ENCODE data around the gene RNF112. TPM values are rescaled to one million over a fixed set of nuclear protein-coding genes. Genes with fewer than 3 reads are reported as not detected.

Gene RNF112
- total and polyA plus RNA-seq, 5 experiments from 2014 or later = 0.22 to 2.2 (median 1.3) TPM; not detected in 2

GRCh38 chr17:19385521-19385983 lies 25.5 kb upstream of the RNF112 start:
- peak overlapping the region in 1 of 10 donors; percentile 50 for H3K27ac Mint-ChIP-seq
- H3K4me3 Mint-ChIP-seq = no peak overlapping the region
- no peaks in the 10 kb centered on the region for H3K9me3 Mint-ChIP-seq
- H3K36me3 Mint-ChIP-seq = peaks cover 0 to 20% (median 6%) of the 10 kb centered on the region in 3 donors
- POLR2A ChIA-PET = no interaction called here
- H3K27me3 Mint-ChIP-seq = peaks cover 0 to 8% (median 2%) of the 10 kb centered on the region in 5 donors
- DNase-seq (no peak), ATAC-seq (no peak)
- peaks cover 11 to 20% (median 17%) of the 10 kb centered on the region in 4 donors for H3K4me1 Mint-ChIP-seq

GRCh38 chr17:19386051-19386929 lies 24.7 kb upstream of the RNF112 start:
- POLR2A ChIA-PET = interaction anchor here (0.9 kb wide), 1 partner anchor 8 kb away, joined by 4 read pairs; the partner anchor contains the start of gene MAPK7

DNA sequence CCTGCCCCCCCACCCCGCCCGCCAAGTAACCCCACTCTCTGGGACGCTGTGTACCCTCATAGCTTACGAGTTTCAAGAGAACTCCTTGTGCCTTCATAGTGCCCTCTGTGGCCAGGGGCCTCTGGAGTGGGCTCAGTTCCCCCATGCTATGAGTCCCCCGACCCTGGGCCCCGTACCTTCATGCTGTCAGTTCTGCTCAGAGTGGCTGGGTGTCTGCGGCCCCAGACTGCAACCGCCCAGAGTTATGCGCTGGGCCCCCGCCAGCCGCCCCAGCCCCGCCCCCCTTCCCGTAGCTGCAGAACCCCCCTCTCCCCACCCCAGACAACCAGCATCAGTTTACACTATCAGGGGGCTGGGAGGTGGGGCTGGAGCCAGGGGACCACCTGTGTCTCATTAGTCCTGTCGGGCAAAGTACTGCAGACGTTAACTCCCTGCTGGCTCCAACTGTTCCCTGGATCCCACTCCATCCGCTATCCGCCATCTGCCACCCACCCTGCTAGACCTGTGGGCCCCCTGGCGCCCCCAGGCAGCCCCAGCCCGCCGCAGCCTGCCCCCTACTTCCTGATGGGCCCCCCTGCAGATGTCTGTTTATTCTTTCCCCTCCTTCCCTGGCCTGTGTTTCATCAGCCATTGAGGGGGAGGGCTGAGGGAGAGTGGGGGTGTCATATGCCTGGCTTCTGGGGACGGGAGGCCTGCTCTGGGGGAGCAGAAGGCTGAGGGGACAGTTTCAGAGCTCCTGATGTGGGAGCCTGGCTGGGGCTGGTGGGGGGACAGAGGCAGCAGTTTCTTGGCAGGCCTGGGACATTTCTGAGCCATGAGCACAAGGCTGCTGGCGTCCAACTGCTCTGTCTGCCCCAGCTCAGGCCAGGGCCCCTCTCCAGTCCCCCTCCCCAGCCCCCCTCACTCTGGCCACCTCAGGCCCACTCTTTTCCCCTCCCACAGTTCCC lies 23.8 kb upstream of the RNF112 start, which contains the start of gene MFAP4:
Gene MFAP4 (minus strand): TSS at position 217 of the 947 bp plus-strand sequence. CDS start 35 bp downstream, at position 182.
- POLR2A ChIA-PET = interaction anchor here (0.9 kb wide), 1 partner anchor 9 kb away, joined by 4 read pairs; the partner anchor contains the start of gene MAPK7
- DNase-seq = no peak
- ATAC-seq = peak in 1 of 2 donors; percentile 27
- Mint-ChIP-seq H3K4me3 (peak within 1 kb of the TSS in 3 of 10 donors; percentile 1 to 51 (median 5)), H3K4me1 (peaks cover 10 to 20% (median 17%) of the 10 kb centered on the region in 4 donors), H3K36me3 (peaks cover 0 to 8% (median 0%) of the 10 kb centered on the region in 3 donors), H3K9me3 (no peaks in the 10 kb centered on the region), H3K27me3 (peaks cover 0 to 8% (median 2%) of the 10 kb centered on the region in 5 donors), H3K27ac (peak within 1 kb of the TSS in 3 of 10 donors; percentile 67 to 77 (median 69))

More at GRCh38 chr17:19386051-19386929, 24.7 kb upstream of the RNF112 start:
- H3K4me3 Mint-ChIP-seq = no peak overlapping the region
- peaks cover 0 to 13% (median under 1%) of the 10 kb centered on the region in 3 donors for H3K36me3 Mint-ChIP-seq
- H3K27ac Mint-ChIP-seq = no peak overlapping the region
- peaks cover 11 to 20% (median 17%) of the 10 kb centered on the region in 4 donors for H3K4me1 Mint-ChIP-seq
- ATAC-seq (no peak), DNase-seq (no peak)
- H3K9me3 Mint-ChIP-seq = no peaks in the 10 kb centered on the region
- H3K27me3 Mint-ChIP-seq = peaks cover 0 to 8% (median 2%) of the 10 kb centered on the region in 5 donors

DNA sequence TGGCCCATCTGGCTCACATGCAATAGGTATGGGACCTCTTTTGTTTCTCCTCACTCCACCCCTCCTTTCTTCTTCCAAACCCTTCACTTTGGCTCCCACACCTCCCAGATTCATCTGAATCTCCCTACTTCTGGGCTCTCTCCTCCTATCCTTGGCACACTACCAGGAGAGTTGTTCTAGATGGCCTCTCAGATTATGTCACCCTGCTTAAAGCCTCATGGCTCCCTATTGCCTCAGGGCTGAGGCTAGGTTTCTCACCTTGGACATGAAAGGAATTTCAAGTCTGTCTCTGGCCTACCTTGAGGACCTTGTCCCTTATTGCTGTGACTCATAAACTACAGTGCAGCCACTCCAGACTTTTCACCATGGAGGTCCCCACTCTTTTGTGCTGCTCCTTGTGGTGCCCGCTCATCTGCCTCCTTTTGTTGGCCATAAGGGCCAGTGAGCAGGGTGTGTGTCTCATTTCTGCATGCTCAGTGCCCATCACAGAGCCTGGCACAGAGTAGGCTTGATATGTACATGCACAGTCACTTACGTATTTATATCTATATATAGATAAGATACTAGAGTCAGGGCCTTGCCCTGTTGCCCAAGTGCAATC lies 23.0 kb upstream of the RNF112 start:
- Mint-ChIP-seq H3K4me1 (peaks cover 9 to 20% (median 17%) of the 10 kb centered on the region in 4 donors), H3K4me3 (peak overlapping the region in 1 of 10 donors; percentile 1), H3K27ac (peak overlapping the region in 3 of 10 donors; percentile 67 to 77 (median 69)), H3K9me3 (no peaks in the 10 kb centered on the region), H3K27me3 (peaks cover 0 to 13% (median 2%) of the 10 kb centered on the region in 5 donors), H3K36me3 (peaks cover 0 to 6% (median 0%) of the 10 kb centered on the region in 3 donors)
- ATAC-seq (no peak), DNase-seq (no peak)
- POLR2A ChIA-PET = no interaction called here

DNA sequence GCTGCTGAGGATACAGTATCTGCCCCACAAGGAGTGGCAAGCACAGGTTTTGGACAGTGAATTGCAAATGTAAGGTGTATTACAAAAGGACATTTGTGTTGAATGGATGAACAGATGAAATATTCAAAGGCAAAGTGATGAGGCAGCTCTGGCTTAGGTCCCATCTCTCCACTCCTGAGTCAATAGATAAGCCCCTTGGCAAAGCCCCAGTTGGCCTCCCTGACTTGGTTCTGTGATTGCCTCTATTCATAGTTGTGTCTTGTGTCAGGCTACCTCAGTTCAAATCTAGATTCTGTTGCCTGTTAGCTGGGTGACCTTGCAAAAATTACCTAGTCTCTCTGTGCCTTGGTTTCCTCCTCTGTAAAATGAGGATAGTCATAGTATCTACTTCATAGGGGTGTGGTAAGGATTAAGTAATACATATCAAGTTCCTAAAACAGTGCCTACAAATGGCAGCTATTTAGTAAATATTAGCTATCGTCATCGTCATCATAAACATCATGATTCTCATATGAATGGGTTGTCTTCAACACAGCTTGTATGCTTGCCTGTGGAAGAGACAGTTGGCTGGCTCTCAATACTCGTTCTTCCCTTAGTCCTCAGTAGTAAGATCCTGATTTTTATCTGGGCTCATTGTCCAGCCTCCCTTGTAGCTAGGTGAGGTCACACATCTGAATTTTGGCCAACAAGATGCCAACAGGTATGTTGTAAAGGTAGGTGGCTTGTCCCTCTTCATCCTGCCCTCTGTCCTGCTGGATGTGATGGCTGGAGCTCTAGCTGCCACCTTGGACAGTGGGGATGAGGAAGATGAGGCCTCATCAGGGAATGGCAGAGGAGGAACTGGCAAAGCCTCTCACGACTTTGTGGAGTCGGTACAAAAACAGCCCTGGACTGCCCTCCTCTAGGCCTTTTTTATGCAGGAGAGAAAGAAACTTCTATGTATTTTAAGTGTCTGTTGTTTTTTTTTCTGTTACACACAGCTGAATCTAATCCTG lies 21.9 kb upstream of the RNF112 start:
- no peak for DNase-seq
- Mint-ChIP-seq H3K9me3 (no peaks in the 10 kb centered on the region), H3K27ac (no peak overlapping the region), H3K27me3 (peaks cover 0 to 13% (median 2%) of the 10 kb centered on the region in 5 donors), H3K36me3 (peaks cover 0 to 5% (median 0%) of the 10 kb centered on the region in 3 donors), H3K4me1 (peaks cover 7 to 19% (median 16%) of the 10 kb centered on the region in 4 donors), H3K4me3 (no peak overlapping the region)
- POLR2A ChIA-PET = interaction anchor here (0.6 kb wide), 1 partner anchor 11 kb away, joined by 3 read pairs; the partner anchor contains the start of gene MAPK7
- no peak for ATAC-seq

- POLR2A ChIA-PET = no interaction called here
- Mint-ChIP-seq H3K4me1 (peaks cover 2 to 13% (median 10%) of the 10 kb centered on the region in 4 donors), H3K36me3 (no peaks in the 10 kb centered on the region), H3K4me3 (no peak overlapping the region), H3K9me3 (no peaks in the 10 kb centered on the region), H3K27ac (no peak overlapping the region), H3K27me3 (peaks cover 0 to 13% (median 2%) of the 10 kb centered on the region in 5 donors)
- no peak for DNase-seq
- no peak for ATAC-seq
Observed at GRCh38 chr17:19390951-19391350, 20.1 kb upstream of the RNF112 start.

- Mint-ChIP-seq H3K4me3 (no peak overlapping the region), H3K27me3 (peaks cover 0 to 13% (median 2%) of the 10 kb centered on the region in 5 donors), H3K27ac (no peak overlapping the region), H3K4me1 (peaks cover 2 to 13% (median 8%) of the 10 kb centered on the region in 4 donors), H3K36me3 (no peaks in the 10 kb centered on the region), H3K9me3 (no peaks in the 10 kb centered on the region)
- POLR2A ChIA-PET = no interaction called here
- DNase-seq (no peak), ATAC-seq (no peak)
Observed at GRCh38 chr17:19391432-19391831, 19.6 kb upstream of the RNF112 start.

GRCh38 chr17:19392303-19392702 lies 18.7 kb upstream of the RNF112 start:
- Mint-ChIP-seq H3K27ac (no peak overlapping the region), H3K27me3 (peaks cover 0 to 12% (median 2%) of the 10 kb centered on the region in 5 donors), H3K4me3 (no peak overlapping the region), H3K4me1 (peaks cover 2 to 9% (median 6%) of the 10 kb centered on the region in 4 donors), H3K36me3 (peaks cover 0 to 2% (median 0%) of the 10 kb centered on the region in 3 donors), H3K9me3 (no peaks in the 10 kb centered on the region)
- DNase-seq = no peak
- ATAC-seq = no peak
- POLR2A ChIA-PET = no interaction called here

DNA sequence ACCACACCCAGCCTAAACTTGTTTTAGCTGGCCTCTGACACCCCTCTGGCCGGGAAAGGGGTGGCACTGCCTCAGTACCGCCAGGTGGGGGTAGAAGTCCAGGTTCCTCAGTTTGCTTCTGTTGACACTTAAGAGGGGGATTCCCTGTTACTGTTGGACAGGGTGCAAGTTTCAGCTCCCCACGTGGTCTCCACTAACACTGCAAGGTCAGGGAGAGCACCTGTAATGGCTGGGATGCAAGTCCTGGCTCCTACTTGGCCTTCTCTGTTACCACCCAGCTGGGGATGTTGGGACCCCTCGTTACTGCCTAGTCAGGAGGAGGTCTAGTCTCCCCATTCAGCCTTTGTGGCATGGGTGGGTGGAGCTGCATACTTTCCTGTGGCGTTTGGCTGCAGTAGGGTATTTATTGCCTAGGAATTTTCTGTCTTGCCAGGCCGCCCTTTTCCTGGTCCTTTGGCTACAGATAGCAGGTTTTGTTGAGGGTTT lies 13.4 kb upstream of the RNF112 start:
- ATAC-seq = no peak
- Mint-ChIP-seq H3K9me3 (no peaks in the 10 kb centered on the region), H3K4me3 (no peak overlapping the region), H3K27ac (no peak overlapping the region), H3K4me1 (peaks cover 0 to 5% (median 0%) of the 10 kb centered on the region in 4 donors), H3K27me3 (peaks cover 0 to 21% (median 5%) of the 10 kb centered on the region in 5 donors), H3K36me3 (peaks cover 0 to 2% (median 0%) of the 10 kb centered on the region in 3 donors)
- POLR2A ChIA-PET = interaction anchor here (1.9 kb wide), 1 partner anchor 20 kb away, joined by 7 read pairs; no protein-coding TSS in a partner anchor
- DNase-seq = no peak

- no peak for ATAC-seq
- Mint-ChIP-seq H3K36me3 (peaks cover 0 to 2% (median 0%) of the 10 kb centered on the region in 3 donors), H3K27ac (no peak overlapping the region), H3K9me3 (peaks cover 0 to under 1% (median 0%) of the 10 kb centered on the region in 9 donors), H3K4me3 (no peak overlapping the region), H3K4me1 (peaks cover 0 to 5% (median 0%) of the 10 kb centered on the region in 4 donors), H3K27me3 (peaks cover under 1 to 21% (median 5%) of the 10 kb centered on the region in 5 donors)
- no peak for DNase-seq
- POLR2A ChIA-PET = interaction anchor here (1.9 kb wide), 1 partner anchor 21 kb away, joined by 7 read pairs; no protein-coding TSS in a partner anchor
Observed at GRCh38 chr17:19398301-19399181, 12.5 kb upstream of the RNF112 start.

Measured in naive thymus-derived CD8-positive, alpha-beta T cell (primary cell).